Measurements from ENCODE around the gene VAMP4.

The VAMP4 gene, protein sequence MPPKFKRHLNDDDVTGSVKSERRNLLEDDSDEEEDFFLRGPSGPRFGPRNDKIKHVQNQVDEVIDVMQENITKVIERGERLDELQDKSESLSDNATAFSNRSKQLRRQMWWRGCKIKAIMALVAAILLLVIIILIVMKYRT

DNA sequence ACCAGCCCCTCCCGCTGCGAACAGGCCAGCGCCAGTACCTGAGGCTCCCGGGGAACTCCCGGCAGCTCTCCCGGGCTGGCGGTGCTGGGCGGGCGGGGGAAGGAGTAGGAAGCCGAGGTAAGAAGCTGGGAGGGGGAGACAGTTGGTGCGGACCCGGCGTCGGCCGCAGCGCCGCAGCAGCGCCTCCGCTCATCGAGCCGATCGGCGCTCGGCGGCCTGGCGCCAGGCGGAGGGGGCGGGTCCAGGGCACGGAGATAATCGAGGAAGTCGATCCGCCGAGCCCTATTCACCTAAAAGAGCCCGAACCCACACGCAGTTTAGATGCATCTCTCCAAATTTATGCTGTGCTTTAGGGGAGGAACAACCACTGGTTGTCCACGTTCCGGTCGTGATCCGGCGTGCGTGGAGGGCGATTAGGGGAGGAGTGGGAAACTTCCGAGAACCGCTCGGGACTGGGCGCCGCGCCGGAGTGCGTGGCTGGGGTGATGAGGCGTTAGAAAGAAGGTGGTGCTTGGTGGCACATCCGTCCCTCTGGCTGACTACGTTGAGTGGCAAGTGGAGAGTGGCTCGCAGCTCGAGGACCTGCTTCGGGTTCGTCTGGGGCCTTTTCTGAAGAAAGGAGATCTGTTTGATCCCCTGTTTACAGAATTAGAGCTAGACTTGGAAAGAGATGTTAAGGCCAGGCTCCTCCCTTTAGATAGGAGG is at the start of gene VAMP4:
Gene VAMP4 (minus strand): TSS at position 194 of the 705 bp plus-strand sequence. CDS start 3,651 bp downstream, outside the sequence.
- H3K4me3 ChIP-seq (ENCODE audit: low read depth, low read length): peak within 1 kb of the TSS; percentile 82
- TF ChIP-seq, protein P1, sequence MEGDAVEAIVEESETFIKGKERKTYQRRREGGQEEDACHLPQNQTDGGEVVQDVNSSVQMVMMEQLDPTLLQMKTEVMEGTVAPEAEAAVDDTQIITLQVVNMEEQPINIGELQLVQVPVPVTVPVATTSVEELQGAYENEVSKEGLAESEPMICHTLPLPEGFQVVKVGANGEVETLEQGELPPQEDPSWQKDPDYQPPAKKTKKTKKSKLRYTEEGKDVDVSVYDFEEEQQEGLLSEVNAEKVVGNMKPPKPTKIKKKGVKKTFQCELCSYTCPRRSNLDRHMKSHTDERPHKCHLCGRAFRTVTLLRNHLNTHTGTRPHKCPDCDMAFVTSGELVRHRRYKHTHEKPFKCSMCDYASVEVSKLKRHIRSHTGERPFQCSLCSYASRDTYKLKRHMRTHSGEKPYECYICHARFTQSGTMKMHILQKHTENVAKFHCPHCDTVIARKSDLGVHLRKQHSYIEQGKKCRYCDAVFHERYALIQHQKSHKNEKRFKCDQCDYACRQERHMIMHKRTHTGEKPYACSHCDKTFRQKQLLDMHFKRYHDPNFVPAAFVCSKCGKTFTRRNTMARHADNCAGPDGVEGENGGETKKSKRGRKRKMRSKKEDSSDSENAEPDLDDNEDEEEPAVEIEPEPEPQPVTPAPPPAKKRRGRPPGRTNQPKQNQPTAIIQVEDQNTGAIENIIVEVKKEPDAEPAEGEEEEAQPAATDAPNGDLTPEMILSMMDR (IDR thresholded peaks at IDR 0.05; ENCODE audit: low read depth, low read length, missing control alignments): no peak
- DNase-seq (ENCODE audit: low read depth): peak; percentile 51

DNA sequence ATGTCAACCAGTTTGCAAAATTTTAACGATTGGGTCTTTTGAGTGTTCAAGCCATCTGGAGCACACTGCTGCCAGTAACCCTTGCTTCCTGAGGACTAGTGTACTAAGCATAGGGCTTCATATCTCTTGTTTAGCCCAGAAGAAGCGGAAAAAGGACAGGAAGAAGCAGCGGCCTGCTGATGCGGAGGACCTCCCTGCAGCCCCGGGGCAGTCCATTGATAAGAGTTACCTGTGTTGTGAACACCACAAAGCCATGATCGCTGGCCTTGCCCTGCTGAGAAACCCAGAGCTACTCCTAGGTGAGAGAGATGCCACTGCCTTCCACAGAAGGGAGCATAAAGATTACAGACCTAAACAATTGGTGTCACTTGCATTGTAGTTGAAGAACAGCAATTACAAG is 48.5 kb upstream of the VAMP4 start:
- H3K4me3 ChIP-seq (ENCODE audit: low read depth, low read length): no peak overlapping the region
- TF ChIP-seq, protein P1 (IDR thresholded peaks at IDR 0.05; ENCODE audit: low read depth, low read length, missing control alignments): no peak
- no peak for DNase-seq (ENCODE audit: low read depth)

DNA sequence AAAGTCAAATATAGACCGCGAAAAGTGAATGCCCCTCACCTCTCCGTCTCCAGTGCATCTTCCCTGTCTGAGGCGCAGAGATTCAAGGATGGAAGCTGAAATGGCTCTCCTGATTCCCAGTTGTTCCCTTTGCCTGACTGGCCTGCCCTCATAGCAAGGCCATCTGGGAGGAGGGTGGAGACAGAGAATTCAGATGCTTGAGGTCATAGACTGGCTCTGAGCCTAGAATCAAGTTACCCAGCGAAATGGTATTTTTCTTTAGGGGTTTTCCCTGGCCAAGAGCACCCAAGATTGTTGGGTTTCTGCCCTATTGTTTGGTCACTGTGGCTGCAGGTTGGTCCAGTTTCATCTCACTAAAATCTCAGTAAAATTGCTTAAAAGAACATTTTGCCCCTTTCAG is 46.8 kb upstream of the VAMP4 start:
- no peak for DNase-seq (ENCODE audit: low read depth)
- TF ChIP-seq, protein P1 (IDR thresholded peaks at IDR 0.05; ENCODE audit: low read depth, low read length, missing control alignments): no peak
- H3K4me3 ChIP-seq (ENCODE audit: low read depth, low read length): no peak overlapping the region

DNA sequence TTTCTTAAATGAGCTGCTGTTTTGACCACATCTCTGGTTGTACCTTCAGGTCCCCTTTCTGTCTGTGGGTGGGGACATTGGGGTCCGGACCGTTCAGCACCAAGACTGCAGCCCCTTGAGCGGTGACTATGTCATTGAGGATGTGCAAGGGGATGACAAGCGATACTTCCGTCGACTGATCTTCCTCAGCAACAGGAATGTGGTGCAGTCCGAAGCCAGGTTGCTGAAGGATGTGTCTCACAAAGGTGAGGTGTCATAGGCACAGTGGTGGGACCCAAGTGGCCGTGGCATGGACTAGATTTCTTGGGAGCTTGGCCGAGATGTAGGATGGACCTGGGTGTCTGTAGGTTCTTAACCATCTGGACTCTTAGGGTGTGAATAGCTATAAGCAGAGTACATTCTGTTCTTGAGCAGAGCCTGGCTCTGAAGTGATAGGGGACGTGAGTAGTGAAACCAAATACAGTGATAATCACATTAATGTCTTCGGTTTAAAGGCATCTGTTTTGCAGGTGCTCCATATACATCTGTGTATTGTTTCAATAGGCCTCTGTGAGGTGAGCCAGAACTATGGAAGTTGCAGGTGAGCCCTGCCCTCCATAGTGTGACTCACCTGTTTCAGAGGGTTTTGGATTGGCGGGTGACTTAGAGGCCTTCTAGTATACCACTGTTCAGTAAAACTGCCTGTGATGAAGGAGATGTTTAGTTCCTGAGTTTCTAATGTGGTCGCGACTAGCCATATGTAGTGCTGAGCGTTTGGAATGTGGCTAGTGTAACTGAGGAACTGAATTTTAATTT is 46.0 kb upstream of the VAMP4 start:
- H3K4me3 ChIP-seq (ENCODE audit: low read depth, low read length): no peak overlapping the region
- TF ChIP-seq, protein P1 (IDR thresholded peaks at IDR 0.05; ENCODE audit: low read depth, low read length, missing control alignments): no peak
- DNase-seq (ENCODE audit: low read depth): no peak

DNA sequence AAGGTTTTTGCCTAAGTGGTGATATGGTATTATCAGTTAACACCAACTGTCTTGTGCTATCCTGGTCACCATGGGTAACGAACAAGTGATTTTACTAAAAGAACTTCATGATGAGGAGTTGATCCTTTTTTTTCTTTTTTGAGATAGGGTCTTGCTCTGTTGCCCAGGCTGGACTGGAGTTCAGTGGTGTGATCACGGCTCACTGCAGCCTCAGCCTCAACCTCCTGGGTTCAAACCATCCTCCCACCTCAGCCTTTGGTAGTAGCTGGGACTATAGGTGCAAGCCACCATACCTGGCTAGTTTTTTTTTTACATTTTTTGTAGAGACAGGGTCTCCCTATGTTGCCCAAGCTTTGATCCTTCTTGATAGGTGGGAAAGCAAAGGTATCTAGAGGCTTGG is 44.7 kb upstream of the VAMP4 start:
- no peak for DNase-seq (ENCODE audit: low read depth)
- no peak overlapping the region for H3K4me3 ChIP-seq (ENCODE audit: low read depth, low read length)
- TF ChIP-seq, protein P1 (IDR thresholded peaks at IDR 0.05; ENCODE audit: low read depth, low read length, missing control alignments): no peak

DNA sequence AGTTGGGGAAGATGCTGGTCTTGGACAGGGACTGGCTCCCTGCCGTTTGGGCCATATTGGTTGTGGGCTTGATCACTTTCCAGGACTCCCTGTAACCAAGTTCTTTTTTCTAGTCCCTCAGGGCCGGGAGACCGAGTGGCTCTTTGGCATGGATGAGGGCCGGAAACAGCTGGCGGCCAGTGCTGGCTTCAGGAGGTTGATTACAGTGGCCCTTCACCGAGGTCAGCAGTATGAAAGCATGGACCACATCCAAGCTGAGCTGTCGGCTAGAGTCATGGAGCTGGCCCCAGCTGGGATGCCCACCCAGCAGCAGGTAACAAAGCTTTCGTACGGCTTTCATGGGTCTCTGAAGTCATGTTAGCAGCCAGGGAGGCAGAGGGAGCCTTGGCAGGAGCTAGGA is 43.9 kb upstream of the VAMP4 start:
- no peak overlapping the region for H3K4me3 ChIP-seq (ENCODE audit: low read depth, low read length)
- TF ChIP-seq, protein P1 (IDR thresholded peaks at IDR 0.05; ENCODE audit: low read depth, low read length, missing control alignments): no peak
- no peak for DNase-seq (ENCODE audit: low read depth)
